Right lobe of liver (tissue), 4 donors: Measurements from ENCODE around the gene GADL1.

Experiments
- POLR2A ChIP-seq: fragments of 450-650 bp; IDR thresholded peaks from one replicate; pipeline ENCODE4 v1.6.1; 2017; ENCODE audit warnings: antibody characterized with exemption, mild to moderate bottlenecking
- TF ChIP-seq, protein P1 (sequence below), 4 donors: fragments of 200-600 bp in 3 of 4; fragments of 450-650 bp in 1 of 4; IDR thresholded peaks; one replicate each; pipeline versions ENCODE4 v1.5.1 to v1.8.0; 2016 to 2022; ENCODE audit warnings: antibody characterized with exemption in 4 of 4, mild to moderate bottlenecking in 2 of 4
- donor health status: DM: no; HTN: no; CAD: no.
- donor health status: DM: no; HTN: no; CAD: no.
- donor health status: DM: no; HTN: yes; CAD: no.

DNA sequence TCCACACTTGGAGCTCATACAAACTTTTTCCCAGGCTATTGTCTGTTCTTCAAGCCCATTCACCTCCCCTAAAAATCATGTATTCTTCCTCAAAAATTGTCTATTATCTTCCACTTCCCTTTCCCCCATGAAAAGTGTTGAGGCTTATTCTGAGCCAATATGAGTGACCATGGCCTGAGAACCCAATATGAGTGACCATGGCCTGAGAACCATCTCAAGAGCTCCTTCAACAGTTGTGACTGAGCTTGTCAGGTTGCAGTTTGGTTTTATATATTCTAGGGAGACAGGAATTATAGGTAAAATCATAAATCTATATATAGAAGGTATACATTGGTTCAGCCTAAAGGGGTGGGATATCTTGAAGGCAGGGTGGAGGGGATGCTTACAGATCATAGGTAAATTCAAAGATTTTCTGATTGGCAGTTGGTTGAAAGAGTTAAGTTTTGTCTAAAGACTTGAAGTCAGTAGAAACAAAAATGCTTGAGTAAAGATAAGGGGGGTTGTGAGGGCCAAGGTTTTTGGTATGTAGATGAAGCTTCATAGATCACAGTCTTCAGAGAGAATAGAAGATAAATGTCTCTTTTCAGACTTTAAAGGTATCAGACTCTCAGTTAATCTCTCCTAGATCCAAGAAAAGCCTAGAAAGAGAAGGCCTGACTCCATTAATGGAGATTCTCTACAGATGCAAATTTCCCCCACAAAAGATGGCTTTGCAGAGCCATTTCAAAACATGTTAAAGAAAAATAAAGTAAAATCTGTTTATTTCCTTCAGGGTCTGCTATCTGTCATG, 192.2 kb downstream of the GADL1 start:
- TF ChIP-seq POLR2A: no peak
- TF ChIP-seq, protein P1, sequence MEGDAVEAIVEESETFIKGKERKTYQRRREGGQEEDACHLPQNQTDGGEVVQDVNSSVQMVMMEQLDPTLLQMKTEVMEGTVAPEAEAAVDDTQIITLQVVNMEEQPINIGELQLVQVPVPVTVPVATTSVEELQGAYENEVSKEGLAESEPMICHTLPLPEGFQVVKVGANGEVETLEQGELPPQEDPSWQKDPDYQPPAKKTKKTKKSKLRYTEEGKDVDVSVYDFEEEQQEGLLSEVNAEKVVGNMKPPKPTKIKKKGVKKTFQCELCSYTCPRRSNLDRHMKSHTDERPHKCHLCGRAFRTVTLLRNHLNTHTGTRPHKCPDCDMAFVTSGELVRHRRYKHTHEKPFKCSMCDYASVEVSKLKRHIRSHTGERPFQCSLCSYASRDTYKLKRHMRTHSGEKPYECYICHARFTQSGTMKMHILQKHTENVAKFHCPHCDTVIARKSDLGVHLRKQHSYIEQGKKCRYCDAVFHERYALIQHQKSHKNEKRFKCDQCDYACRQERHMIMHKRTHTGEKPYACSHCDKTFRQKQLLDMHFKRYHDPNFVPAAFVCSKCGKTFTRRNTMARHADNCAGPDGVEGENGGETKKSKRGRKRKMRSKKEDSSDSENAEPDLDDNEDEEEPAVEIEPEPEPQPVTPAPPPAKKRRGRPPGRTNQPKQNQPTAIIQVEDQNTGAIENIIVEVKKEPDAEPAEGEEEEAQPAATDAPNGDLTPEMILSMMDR (IDR thresholded peaks at IDR 0.05): no peak
